Activated naive CD4-positive, alpha-beta T cell treated with anti-CD3 and anti-CD28 coated beads for 36 hours (primary cell): ENCODE results near the gene EDEM3. TPM values are rescaled to one million over a fixed set of nuclear protein-coding genes. Genes with fewer than 3 reads are reported as not detected.

Experiments
- CTCF ChIA-PET: fragments of 350-600 bp; sonication (Branson Sonifier 250); formaldehyde crosslinking; loops from one replicate; lab custom pipeline; 2021; ENCODE audit warnings: antibody characterized with exemption; lab: Charles Lee
- DNase-seq: peaks from one replicate; pipeline ENCODE4 v3.0.0-alpha.2; 2020
- H3K27ac Mint-ChIP-seq: one replicate; pipeline ENCODE4 v1.8.0; 2021; ENCODE audit warnings: mild to moderate bottlenecking, mixed read lengths
- H3K27me3 Mint-ChIP-seq: one replicate; pipeline ENCODE4 v1.8.0; 2021; ENCODE audit warnings: low read depth, mixed read lengths
- H3K36me3 Mint-ChIP-seq: one replicate; pipeline ENCODE4 v1.8.0; 2021; ENCODE audit warnings: low read depth, mixed read lengths
- H3K4me1 Mint-ChIP-seq: one replicate; pipeline ENCODE4 v1.8.0; 2021; ENCODE audit warnings: low read depth, mixed read lengths
- H3K4me3 Mint-ChIP-seq: one replicate; pipeline ENCODE4 v1.8.0; 2021; ENCODE audit warnings: mild to moderate bottlenecking, moderate library complexity, mixed read lengths
- H3K9me3 Mint-ChIP-seq: one replicate; pipeline ENCODE4 v1.8.0; 2021; ENCODE audit warnings: mixed read lengths
- intact Hi-C: fragments of 100-400 bp; cut with micrococcal nuclease; formaldehyde crosslinking; loops from one replicate; pipeline ENCODE4 v1.15.1; 2023
- total RNA-seq, 2 experiments: library from RNA; stranded (reverse); gene quantifications; one replicate each; pipeline ENCODE4 v1.2.3, GENCODE V29; 2021

Gene EDEM3
- total RNA-seq, 2 experiments from 2014 or later: 9.9 to 10.5 TPM

DNA sequence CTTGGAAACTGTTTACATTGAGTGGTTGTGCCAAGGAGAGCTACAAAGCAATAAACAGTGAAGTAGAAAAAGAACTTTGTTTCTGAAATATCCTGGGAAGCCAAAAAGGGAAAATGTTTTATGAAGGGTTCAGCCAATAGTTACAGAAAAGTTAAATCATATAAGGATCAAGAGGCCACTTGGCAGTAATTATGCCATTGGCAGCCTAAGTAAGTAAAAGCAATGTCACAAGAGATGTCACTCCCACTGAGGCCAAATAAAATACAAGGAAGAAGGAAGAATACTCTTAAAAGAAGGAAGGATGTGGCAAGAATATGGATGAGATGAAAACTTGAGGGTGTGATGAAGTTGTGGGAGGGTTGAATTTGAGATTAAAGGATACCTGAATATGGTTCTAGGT lies 45.2 kb downstream of the EDEM3 start:
- no peak overlapping the region for H3K27ac Mint-ChIP-seq
- CTCF ChIA-PET: no interaction called here
- intact Hi-C loops: no loop called here
- no peaks in the 10 kb centered on the region for H3K27me3 Mint-ChIP-seq
- H3K4me1 Mint-ChIP-seq: no peaks in the 10 kb centered on the region
- no peak overlapping the region for H3K4me3 Mint-ChIP-seq
- no peak for DNase-seq
- no peaks in the 10 kb centered on the region for H3K9me3 Mint-ChIP-seq
- H3K36me3 Mint-ChIP-seq: peaks cover 27% of the 10 kb centered on the region

DNA sequence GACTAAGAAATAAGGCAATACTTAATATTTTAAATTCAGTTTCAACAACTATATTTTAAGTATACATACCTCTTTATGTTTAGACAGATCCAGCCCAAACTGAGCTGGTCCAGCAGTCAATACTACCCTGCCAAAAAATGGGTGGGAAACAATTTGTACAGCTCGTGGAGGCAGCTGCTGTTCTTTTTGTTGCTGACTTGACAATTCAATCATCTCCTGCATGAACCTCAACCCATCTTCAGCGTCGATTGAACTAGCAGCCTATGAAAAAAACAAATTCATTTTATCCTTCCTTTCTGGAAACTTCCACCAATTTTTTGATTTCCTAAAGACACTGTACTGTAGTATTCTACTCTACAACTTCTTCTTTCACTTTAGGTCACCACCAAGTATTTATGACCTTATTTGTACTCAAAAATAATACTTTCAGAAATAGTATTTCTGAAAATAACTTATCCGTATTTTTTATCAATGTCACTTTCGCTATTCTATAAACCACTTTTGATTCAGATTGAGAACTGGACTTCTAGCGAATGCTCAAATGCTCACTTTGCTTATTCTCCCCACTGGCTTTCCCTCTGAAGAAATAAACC lies 46.5 kb downstream of the EDEM3 start:
- no peaks in the 10 kb centered on the region for H3K4me1 Mint-ChIP-seq
- H3K27ac Mint-ChIP-seq: no peak overlapping the region
- H3K36me3 Mint-ChIP-seq: peaks cover 30% of the 10 kb centered on the region
- CTCF ChIA-PET: no interaction called here
- no peak for DNase-seq
- intact Hi-C loops: no loop called here
- H3K27me3 Mint-ChIP-seq: no peaks in the 10 kb centered on the region
- no peaks in the 10 kb centered on the region for H3K9me3 Mint-ChIP-seq
- no peak overlapping the region for H3K4me3 Mint-ChIP-seq

DNA sequence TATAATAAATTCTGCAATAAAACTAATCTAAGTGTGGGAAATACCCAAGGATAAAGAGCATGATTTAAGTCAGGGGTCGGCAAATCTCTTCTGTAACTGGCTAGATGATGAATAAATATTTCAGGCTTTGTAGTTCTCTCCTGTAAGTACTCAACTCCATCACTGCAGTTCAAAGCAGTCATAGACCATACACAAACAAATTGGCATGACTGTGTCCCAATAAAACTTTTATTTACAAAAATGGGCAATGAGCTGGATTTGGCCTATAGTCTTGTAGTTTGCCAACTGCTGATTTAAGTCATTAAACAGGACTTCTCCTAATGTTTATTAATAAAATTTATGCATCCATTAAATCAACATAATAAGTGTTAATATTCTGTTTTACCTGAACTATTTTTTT lies 49.4 kb downstream of the EDEM3 start:
- intact Hi-C loops: no loop called here
- H3K4me3 Mint-ChIP-seq: no peak overlapping the region
- no peak for DNase-seq
- peaks cover 26% of the 10 kb centered on the region for H3K36me3 Mint-ChIP-seq
- CTCF ChIA-PET: interaction anchor here (0.6 kb wide), 1 partner anchor 685 kb away, joined by 3 read pairs; no protein-coding TSS in a partner anchor
- H3K27ac Mint-ChIP-seq: no peak overlapping the region
- no peaks in the 10 kb centered on the region for H3K4me1 Mint-ChIP-seq
- H3K27me3 Mint-ChIP-seq: no peaks in the 10 kb centered on the region
- H3K9me3 Mint-ChIP-seq: no peaks in the 10 kb centered on the region

DNA sequence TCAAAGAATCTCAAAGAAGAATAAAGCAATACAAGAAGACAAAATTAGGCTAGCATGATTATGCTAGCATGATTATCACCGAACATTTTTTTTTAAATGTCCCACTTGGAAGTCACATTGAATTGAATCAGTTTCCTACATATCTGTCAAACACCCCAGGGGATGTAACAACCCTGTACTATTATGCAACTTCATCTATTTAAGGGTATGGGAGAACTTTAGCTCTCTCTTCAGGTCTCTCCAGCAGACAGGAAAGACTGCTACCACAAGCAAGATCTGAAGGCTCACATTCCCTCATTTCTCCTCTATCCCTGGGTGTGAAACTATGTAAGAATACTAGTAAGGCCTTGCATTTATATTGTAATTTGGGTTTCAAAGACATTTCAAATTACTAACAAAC lies 52.8 kb downstream of the EDEM3 start:
- H3K4me1 Mint-ChIP-seq: peaks cover 2% of the 10 kb centered on the region
- H3K36me3 Mint-ChIP-seq: peaks cover 21% of the 10 kb centered on the region
- no peaks in the 10 kb centered on the region for H3K9me3 Mint-ChIP-seq
- H3K4me3 Mint-ChIP-seq: no peak overlapping the region
- intact Hi-C loops: no loop called here
- no peaks in the 10 kb centered on the region for H3K27me3 Mint-ChIP-seq
- DNase-seq: no peak
- H3K27ac Mint-ChIP-seq: no peak overlapping the region
- CTCF ChIA-PET: no interaction called here

DNA sequence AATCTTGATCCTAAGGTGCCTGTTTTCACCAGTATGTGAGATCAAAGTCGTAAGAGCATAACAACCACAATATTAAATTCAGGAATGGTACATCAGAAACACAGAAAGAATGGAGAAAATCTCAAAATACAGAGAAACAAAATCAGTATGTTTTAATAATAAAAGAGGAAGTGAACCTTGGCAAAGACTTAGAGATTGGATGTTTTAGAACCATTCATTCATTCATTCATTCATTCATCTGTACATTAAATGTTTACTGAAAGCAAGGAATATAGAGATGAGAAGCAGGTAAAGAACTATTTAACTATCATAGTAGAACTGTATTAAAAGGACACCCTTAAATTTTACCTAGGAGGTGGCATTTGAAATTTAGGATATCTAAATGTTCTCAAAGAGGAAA lies 55.7 kb downstream of the EDEM3 start:
- Mint-ChIP-seq H3K4me1 (peaks cover 7% of the 10 kb centered on the region), H3K27ac (no peak overlapping the region), H3K9me3 (no peaks in the 10 kb centered on the region), H3K4me3 (no peak overlapping the region), H3K36me3 (peaks cover 19% of the 10 kb centered on the region), H3K27me3 (no peaks in the 10 kb centered on the region)
- no peak for DNase-seq
- intact Hi-C loops: loop anchor here (10.0 kb wide), 1 partner anchor 624 kb away; no protein-coding TSS in a partner anchor
- CTCF ChIA-PET: interaction anchor here (0.7 kb wide), 1 partner anchor 120 kb away, joined by 3 read pairs; no protein-coding TSS in a partner anchor

DNA sequence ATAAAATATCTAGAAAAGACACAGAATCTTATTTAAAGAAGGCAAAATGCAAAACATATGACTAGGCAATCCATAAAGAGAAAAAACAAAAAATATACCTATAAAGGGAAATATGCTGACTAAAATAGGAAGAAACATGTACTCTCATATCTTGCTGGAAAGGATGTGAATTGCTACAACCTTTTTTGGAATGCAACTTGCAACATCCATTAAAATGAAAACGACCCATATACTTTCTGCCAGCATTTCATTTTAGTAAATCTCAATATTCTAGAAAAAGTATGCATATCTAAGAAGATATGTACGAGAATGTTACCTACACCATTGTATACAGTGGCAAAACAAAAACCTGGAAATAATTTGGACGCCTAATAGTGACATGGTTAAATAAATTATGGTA lies 56.6 kb downstream of the EDEM3 start:
- intact Hi-C loops: loop anchor here (10.0 kb wide), 1 partner anchor 623 kb away; no protein-coding TSS in a partner anchor
- Mint-ChIP-seq H3K36me3 (peaks cover 13% of the 10 kb centered on the region), H3K27ac (no peak overlapping the region), H3K9me3 (no peaks in the 10 kb centered on the region), H3K27me3 (no peaks in the 10 kb centered on the region), H3K4me3 (no peak overlapping the region), H3K4me1 (peaks cover 7% of the 10 kb centered on the region)
- CTCF ChIA-PET: interaction anchor here (0.7 kb wide), 1 partner anchor 121 kb away, joined by 3 read pairs; no protein-coding TSS in a partner anchor
- no peak for DNase-seq

DNA sequence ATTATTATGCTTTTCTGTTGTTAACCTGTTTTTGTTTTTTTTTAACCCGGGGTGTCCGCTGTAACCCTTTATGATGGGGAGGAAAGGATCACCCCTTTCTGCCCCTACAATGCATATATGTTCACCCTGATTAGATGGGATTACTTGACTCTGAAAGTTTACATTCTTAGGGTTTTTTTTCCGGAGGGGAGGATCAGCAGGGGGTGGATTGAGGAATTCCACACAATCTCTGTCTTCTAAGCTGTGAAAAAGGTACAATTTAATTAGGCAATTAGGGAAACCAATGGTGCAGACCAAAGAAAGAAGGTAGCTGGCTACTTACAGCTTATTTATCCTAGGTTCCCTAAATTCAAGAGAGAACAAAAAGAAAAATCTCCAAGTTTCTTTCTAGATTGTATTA lies 58.3 kb downstream of the EDEM3 start:
- no peak for DNase-seq
- no peaks in the 10 kb centered on the region for H3K27me3 Mint-ChIP-seq
- CTCF ChIA-PET: interaction anchor here (0.7 kb wide), 1 partner anchor 469 kb away, joined by 3 read pairs; no protein-coding TSS in a partner anchor
- no peak overlapping the region for H3K4me3 Mint-ChIP-seq
- H3K27ac Mint-ChIP-seq: no peak overlapping the region
- peaks cover 12% of the 10 kb centered on the region for H3K36me3 Mint-ChIP-seq
- intact Hi-C loops: loop anchor here (10.0 kb wide), 1 partner anchor 622 kb away; no protein-coding TSS in a partner anchor
- H3K9me3 Mint-ChIP-seq: no peaks in the 10 kb centered on the region
- H3K4me1 Mint-ChIP-seq: peaks cover 7% of the 10 kb centered on the region

DNA sequence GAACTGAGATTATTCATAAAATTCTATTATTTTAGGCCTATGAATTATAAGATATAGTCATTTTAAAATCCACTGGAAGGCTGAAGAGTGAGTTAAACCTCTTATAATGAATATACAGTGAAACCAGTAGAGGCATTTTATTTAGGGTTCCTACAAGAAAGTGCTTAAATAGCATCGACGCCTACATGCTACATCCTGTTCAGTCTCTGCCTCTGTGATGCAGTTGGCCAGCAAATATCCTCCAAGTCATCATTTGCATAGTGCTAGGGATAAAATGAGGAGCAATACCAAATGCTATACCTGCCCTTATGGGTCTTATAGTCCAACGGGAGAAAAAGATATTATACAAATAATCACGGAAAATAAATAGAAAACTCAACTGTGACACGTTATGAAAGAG lies 59.6 kb downstream of the EDEM3 start:
- Mint-ChIP-seq H3K27ac (no peak overlapping the region), H3K9me3 (no peaks in the 10 kb centered on the region), H3K4me3 (no peak overlapping the region), H3K36me3 (peaks cover 13% of the 10 kb centered on the region), H3K27me3 (no peaks in the 10 kb centered on the region), H3K4me1 (peaks cover 7% of the 10 kb centered on the region)
- no peak for DNase-seq
- intact Hi-C loops: loop anchor here (10.0 kb wide), 1 partner anchor 620 kb away; no protein-coding TSS in a partner anchor
- CTCF ChIA-PET: no interaction called here

DNA sequence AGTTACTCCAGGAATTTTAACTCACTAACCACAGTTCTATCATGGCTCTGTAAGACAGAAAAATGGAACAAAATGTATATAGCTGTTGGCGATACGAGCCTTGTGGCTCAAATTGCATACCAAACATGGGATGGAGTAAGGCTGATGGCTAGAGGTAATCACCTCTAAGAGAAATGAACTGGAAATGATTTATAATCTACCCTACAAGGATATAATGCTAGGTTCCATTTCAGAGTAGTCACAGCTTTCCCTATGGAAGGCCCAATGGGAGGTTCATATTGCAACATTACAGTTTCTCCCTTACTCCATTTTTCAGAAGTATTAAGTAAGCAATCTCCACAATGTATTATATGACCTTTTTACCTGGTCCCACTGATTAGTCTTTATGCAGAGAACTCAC lies 61.6 kb downstream of the EDEM3 start:
- no peaks in the 10 kb centered on the region for H3K9me3 Mint-ChIP-seq
- H3K4me3 Mint-ChIP-seq: no peak overlapping the region
- no peak for DNase-seq
- peaks cover 4% of the 10 kb centered on the region for H3K4me1 Mint-ChIP-seq
- no peaks in the 10 kb centered on the region for H3K27me3 Mint-ChIP-seq
- CTCF ChIA-PET: interaction anchor here (0.9 to 1.3 kb wide), 2 partner anchors 289 to 774 kb away, joined by 3 to 5 read pairs; no protein-coding TSS in a partner anchor
- no peak overlapping the region for H3K27ac Mint-ChIP-seq
- H3K36me3 Mint-ChIP-seq: peaks cover 6% of the 10 kb centered on the region
- intact Hi-C loops: loop anchor here (10.0 kb wide), 1 partner anchor 618 kb away; no protein-coding TSS in a partner anchor

DNA sequence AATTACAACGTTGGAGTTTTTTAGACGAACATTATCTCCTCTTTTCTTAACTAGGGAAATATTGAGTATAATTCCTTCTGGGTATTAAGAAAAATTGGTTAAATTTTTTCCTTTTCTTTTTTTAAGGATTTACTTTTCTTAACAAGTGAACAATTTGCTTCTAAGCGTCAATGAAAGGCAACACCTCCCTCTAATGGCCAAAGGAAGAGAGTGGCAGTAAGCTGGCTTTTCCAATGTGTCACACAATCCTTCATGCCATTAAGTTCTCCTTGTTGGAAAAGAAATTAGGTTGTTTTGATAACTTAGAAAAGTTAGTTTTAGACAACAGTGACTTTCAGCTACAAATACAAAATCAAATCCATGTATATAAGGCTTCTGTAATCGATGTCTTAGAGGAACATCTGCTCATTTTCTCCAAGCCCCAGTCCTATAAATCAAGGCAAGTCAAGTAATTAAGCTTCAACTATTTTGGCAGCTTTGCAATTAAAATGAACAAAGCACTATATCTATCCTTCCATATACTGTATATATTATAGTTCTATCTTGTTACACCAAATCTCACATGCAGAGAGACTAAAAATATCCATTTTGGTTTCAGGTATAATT lies 62.8 kb downstream of the EDEM3 start:
- H3K4me1 Mint-ChIP-seq: peaks cover 4% of the 10 kb centered on the region
- no peaks in the 10 kb centered on the region for H3K9me3 Mint-ChIP-seq
- H3K4me3 Mint-ChIP-seq: no peak overlapping the region
- no peak overlapping the region for H3K27ac Mint-ChIP-seq
- no peak for DNase-seq
- intact Hi-C loops: loop anchor here (10.0 kb wide), 1 partner anchor 617 kb away; no protein-coding TSS in a partner anchor
- CTCF ChIA-PET: interaction anchor here (0.7 to 1.3 kb wide), 6 partner anchors 28 to 1346 kb away, joined by 3 to 5 read pairs (median 4); no protein-coding TSS in a partner anchor
- no peaks in the 10 kb centered on the region for H3K27me3 Mint-ChIP-seq
- peaks cover 6% of the 10 kb centered on the region for H3K36me3 Mint-ChIP-seq

DNA sequence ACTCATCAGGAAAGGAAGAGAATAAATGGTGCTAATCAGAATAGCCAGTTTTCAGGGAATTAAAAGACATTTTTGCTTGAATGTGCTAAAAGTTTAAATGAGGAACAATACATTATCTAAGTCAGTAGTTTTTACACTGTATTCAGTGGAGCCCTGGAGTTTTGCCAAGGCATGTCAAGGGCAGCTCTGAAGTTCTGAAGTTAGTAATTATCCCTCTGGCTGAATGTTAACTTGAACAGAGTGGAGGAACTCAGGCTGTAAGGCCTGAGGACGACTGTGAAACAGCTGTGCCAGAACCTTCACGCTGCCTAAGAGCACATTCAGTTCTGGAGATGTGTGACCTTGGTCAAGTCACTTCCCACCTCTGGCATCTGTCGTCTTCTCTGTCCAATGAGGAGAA lies 68.1 kb downstream of the EDEM3 start:
- peaks cover 1% of the 10 kb centered on the region for H3K9me3 Mint-ChIP-seq
- no peaks in the 10 kb centered on the region for H3K27me3 Mint-ChIP-seq
- no peaks in the 10 kb centered on the region for H3K4me1 Mint-ChIP-seq
- H3K36me3 Mint-ChIP-seq: peaks cover 2% of the 10 kb centered on the region
- DNase-seq: no peak
- H3K4me3 Mint-ChIP-seq: no peak overlapping the region
- intact Hi-C loops: no loop called here
- no peak overlapping the region for H3K27ac Mint-ChIP-seq
- CTCF ChIA-PET: no interaction called here

DNA sequence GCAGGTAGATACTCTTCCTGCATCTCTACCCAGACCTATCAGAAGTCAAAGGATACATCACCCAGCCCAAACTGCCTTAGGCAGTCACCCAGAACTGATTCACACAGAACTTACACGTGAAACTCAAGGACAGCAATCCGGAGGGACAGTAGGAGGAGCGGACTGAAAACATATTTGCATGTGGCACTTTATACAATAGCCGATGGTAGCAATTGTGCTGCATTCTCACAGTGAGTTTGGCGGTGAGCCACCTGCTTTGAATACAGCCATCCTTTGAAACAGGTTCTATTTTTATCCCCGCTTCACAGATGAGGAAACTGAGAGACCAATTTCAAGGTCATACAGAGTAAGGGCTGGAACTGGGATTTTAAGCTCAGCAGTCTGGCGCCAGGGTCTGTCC lies 69.5 kb downstream of the EDEM3 start:
- CTCF ChIA-PET: interaction anchor here (0.6 kb wide), 1 partner anchor 15 kb away, joined by 3 read pairs; no protein-coding TSS in a partner anchor
- no peaks in the 10 kb centered on the region for H3K27me3 Mint-ChIP-seq

More for the DNA sequence above, 69.5 kb downstream of the EDEM3 start:
- DNase-seq: no peak
- peaks cover 13% of the 10 kb centered on the region for H3K9me3 Mint-ChIP-seq
- no peaks in the 10 kb centered on the region for H3K4me1 Mint-ChIP-seq
- H3K4me3 Mint-ChIP-seq: no peak overlapping the region
- H3K27ac Mint-ChIP-seq: no peak overlapping the region
- intact Hi-C loops: no loop called here
- H3K36me3 Mint-ChIP-seq: no peaks in the 10 kb centered on the region
